Esophagus squamous epithelium (tissue), 4 donors: ENCODE measurements around the gene ITGA8.

Experiments
- POLR2A ChIP-seq, 4 donors: fragments of 450-650 bp; IDR thresholded peaks; one replicate each; pipeline ENCODE4 v1.6.1; 2017; ENCODE audit warnings: antibody characterized with exemption in 4 of 4, mild to moderate bottlenecking in 4 of 4, moderate library complexity in 3 of 4
- TF ChIP-seq, protein P1 (sequence below), 6 experiments: fragments of 450-650 bp in 4 of 6; fragments of 200-600 bp in 2 of 6; sonication (generic) in 2 of 6; IDR thresholded peaks; one replicate each; pipeline ENCODE4 v1.5.1; 2016 to 2019; ENCODE audit warnings: antibody characterized with exemption in 6 of 6, mild to moderate bottlenecking in 4 of 6, moderate library complexity in 4 of 6

DNA sequence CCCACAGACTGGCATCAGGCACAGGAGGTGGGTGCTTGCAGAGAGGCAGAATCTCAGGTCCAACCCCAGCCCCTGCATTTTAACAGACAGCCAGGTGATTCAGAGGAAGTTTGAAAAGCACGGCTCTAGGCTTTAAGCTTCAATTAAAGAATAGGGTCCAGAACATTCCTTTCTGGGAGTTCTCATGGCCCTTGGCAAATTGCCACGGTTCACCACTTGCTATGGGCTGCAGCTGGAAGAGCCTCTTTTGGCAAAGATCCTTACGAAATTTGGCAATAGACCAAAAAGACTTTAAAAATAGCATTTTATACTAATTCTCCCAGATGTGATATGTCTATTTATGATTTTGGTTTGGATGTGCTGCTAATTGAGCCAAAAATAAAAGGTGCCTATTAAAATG, 148.1 kb downstream of the ITGA8 start:
- TF ChIP-seq, protein P1, sequence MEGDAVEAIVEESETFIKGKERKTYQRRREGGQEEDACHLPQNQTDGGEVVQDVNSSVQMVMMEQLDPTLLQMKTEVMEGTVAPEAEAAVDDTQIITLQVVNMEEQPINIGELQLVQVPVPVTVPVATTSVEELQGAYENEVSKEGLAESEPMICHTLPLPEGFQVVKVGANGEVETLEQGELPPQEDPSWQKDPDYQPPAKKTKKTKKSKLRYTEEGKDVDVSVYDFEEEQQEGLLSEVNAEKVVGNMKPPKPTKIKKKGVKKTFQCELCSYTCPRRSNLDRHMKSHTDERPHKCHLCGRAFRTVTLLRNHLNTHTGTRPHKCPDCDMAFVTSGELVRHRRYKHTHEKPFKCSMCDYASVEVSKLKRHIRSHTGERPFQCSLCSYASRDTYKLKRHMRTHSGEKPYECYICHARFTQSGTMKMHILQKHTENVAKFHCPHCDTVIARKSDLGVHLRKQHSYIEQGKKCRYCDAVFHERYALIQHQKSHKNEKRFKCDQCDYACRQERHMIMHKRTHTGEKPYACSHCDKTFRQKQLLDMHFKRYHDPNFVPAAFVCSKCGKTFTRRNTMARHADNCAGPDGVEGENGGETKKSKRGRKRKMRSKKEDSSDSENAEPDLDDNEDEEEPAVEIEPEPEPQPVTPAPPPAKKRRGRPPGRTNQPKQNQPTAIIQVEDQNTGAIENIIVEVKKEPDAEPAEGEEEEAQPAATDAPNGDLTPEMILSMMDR (IDR thresholded peaks at IDR 0.05), result no peak
- TF ChIP-seq POLR2A (IDR thresholded peaks at IDR 0.05), result no peak
